GM12878 (cell line): ENCODE results near the gene LBX1. TPM values are rescaled to one million over a fixed set of nuclear protein-coding genes. Genes with fewer than 3 reads are reported as not detected.

Experiments
- ATAC-seq: fragments of 200-7000 bp; cut with Tn5 transposase; 3 replicates; pipeline ENCODE4 v1.9.1; 2020; ENCODE audit warnings: mild to moderate bottlenecking, moderate library complexity
- BruUV-seq: library from RNA; stranded (reverse); fragments of 400-500 nt; replicated peaks from 2 replicates; lab custom pipeline; 2021; lab: Mats Ljungman, UMichigan
- CTCF ChIA-PET: fragments of 300-600 bp; sonication (Branson Sonifier 250); formaldehyde crosslinking; extraction: SDS; loops from one replicate; lab custom pipeline; 2021; ENCODE audit warnings: inconsistent platforms; lab: Yijun Ruan, JAX
- POLR2A ChIA-PET: fragments of 350-600 bp; formaldehyde crosslinking; extraction: SDS; loops from one replicate; lab custom pipeline; 2021; ENCODE audit warnings: inconsistent platforms; lab: Charles Lee
- RAD21 ChIA-PET: fragments of 300-600 bp; sonication (Branson Sonifier 250); formaldehyde crosslinking; loops from one replicate; lab custom pipeline; 2023; ENCODE audit warnings: antibody characterized with exemption; ENCODE audit not compliant: unreplicated experiment; lab: Charles Lee
- SMC1A ChIA-PET: fragments of 300-600 bp; sonication (Branson Sonifier 250); formaldehyde crosslinking; loops from one replicate; lab custom pipeline; 2023; ENCODE audit not compliant: unreplicated experiment, uncharacterized antibody; lab: Charles Lee
- DNase-seq: peaks from one replicate; pipeline ENCODE4 v3.0.0-alpha.2; 2011; ENCODE audit warnings: low read depth, low spot score
- FAIRE-seq: peaks from 3 replicates; lab custom pipeline; 2011; peaks lifted over from hg19 to GRCh38; lab: Jason Lieb, UNC
- H2AFZ ChIP-seq: 2 replicates; pipeline ENCODE4 v1.6.0; 2011; ENCODE audit warnings: low read depth, low read length, control low read depth; ENCODE audit not compliant: control insufficient read depth
- H3K27ac ChIP-seq: 2 replicates; pipeline ENCODE4 v1.5.1; 2011; ENCODE audit warnings: control low read depth; ENCODE audit not compliant: control insufficient read depth, insufficient read depth
- H3K27me3 ChIP-seq, 2 experiments: replicated peaks in 1 of 2; 2 replicates each; pipeline versions ENCODE4 v1.6.0 to v1.6.1; 2011; ENCODE audit warnings: low read length in 1 of 2; ENCODE audit not compliant: control insufficient read depth in 2 of 2, insufficient read depth in 2 of 2
- H3K36me3 ChIP-seq, 2 experiments: 2 replicates each; pipeline ENCODE4 v1.5.1; 2011; ENCODE audit warnings: low read length in 1 of 2; ENCODE audit not compliant: control insufficient read depth in 2 of 2, insufficient read depth in 2 of 2
- H3K4me1 ChIP-seq: 2 replicates; pipeline ENCODE4 v1.6.1; 2011; ENCODE audit warnings: mild to moderate bottlenecking, low read length, moderate library complexity, mixed read lengths; ENCODE audit not compliant: control insufficient read depth, insufficient read depth
- H3K4me2 ChIP-seq: 2 replicates; pipeline ENCODE4 v1.6.0; 2011; ENCODE audit warnings: control low read depth; ENCODE audit not compliant: control insufficient read depth, insufficient read depth
- H3K4me3 ChIP-seq: fragments of 200-600 bp; sonication (generic); 2 replicates; pipeline ENCODE4 v1.5.1; 2016
- H3K79me2 ChIP-seq: 2 replicates; pipeline ENCODE4 v1.6.0; 2011; ENCODE audit warnings: low read length; ENCODE audit not compliant: control insufficient read depth, insufficient read depth
- H3K9ac ChIP-seq: 2 replicates; pipeline ENCODE4 v1.8.0; 2011; ENCODE audit warnings: low read length, control low read depth, mixed read lengths; ENCODE audit not compliant: control insufficient read depth, insufficient read depth
- H3K9me3 ChIP-seq: replicated peaks from 3 replicates; pipeline ENCODE4 v1.5.1; 2011; ENCODE audit warnings: mild to moderate bottlenecking, low read length; ENCODE audit not compliant: control insufficient read depth, insufficient read depth
- H4K20me1 ChIP-seq: 2 replicates; pipeline ENCODE4 v1.6.0; 2011; ENCODE audit not compliant: control insufficient read depth, insufficient read depth
- CEBPZ ChIP-seq: fragments of 150-350 bp; IDR thresholded peaks from 2 replicates; pipeline ENCODE4 v1.6.1; 2016; ENCODE audit warnings: low read depth, low read length
- CTCF ChIP-seq, 3 experiments: IDR thresholded peaks in 2 of 3; conservative IDR thresholded peaks in 1 of 3; 2 replicates each; pipeline ENCODE4 v1.5.1; 2011; ENCODE audit warnings: low read depth in 3 of 3, low read length in 3 of 3, mild to moderate bottlenecking in 3 of 3, control low read depth in 2 of 3, moderate library complexity in 2 of 3, inconsistent platforms in 1 of 3, mixed read lengths in 1 of 3; ENCODE audit not compliant: control insufficient read depth in 2 of 3, insufficient read depth in 1 of 3; ENCODE audit errors: extremely low read depth in 1 of 3
- E4F1 ChIP-seq: fragments of 450-650 bp; IDR thresholded peaks from 2 replicates; pipeline ENCODE4 v1.6.1; 2018; ENCODE audit warnings: borderline replicate concordance, mild to moderate bottlenecking; ENCODE audit not compliant: partially characterized antibody
- ESRRA ChIP-seq: IDR thresholded peaks from 2 replicates; pipeline ENCODE4 v1.6.1; 2012; ENCODE audit warnings: mild to moderate bottlenecking, low read length, improper control_type of control experiment
- NFYB ChIP-seq: IDR thresholded peaks from 2 replicates; pipeline ENCODE4 v1.6.1; 2011; ENCODE audit warnings: low read depth, mild to moderate bottlenecking, low read length, improper control_type of control experiment, moderate library complexity; ENCODE audit not compliant: insufficient read depth
- PAX5 ChIP-seq: IDR thresholded peaks from 2 replicates; pipeline ENCODE4 v1.6.1; 2011; ENCODE audit warnings: low read depth, low read length, borderline replicate concordance
- RAD21 ChIP-seq: IDR thresholded peaks from 2 replicates; pipeline ENCODE4 v1.6.1; 2011; ENCODE audit warnings: mild to moderate bottlenecking, low read depth, low read length, moderate library complexity; ENCODE audit not compliant: insufficient read depth
- SKIL ChIP-seq: fragments of 450-650 bp; IDR thresholded peaks from 2 replicates; pipeline ENCODE4 v1.6.1; 2017; ENCODE audit warnings: mild to moderate bottlenecking, low read depth, inconsistent platforms; ENCODE audit not compliant: poor library complexity, severe bottlenecking
- SRF ChIP-seq, 2 experiments: IDR thresholded peaks; 2 replicates each; pipeline ENCODE4 v1.6.1; 2011; ENCODE audit warnings: low read depth in 2 of 2, low read length in 2 of 2, mild to moderate bottlenecking in 1 of 2, moderate library complexity in 1 of 2
- USF1 ChIP-seq: IDR thresholded peaks from 2 replicates; pipeline ENCODE4 v1.6.1; 2011; ENCODE audit warnings: borderline replicate concordance, low read depth, mild to moderate bottlenecking, moderate library complexity, mixed read lengths, low read length; ENCODE audit not compliant: insufficient read depth; ENCODE audit errors: extremely low read length
- WGBS: methylation state at CpG from one replicate; pipeline ENCODE4 v1.1.6; 2016; ENCODE audit warnings: low lambda C conversion rate; ENCODE audit not compliant: insufficient replicate concordance, insufficient coverage; ENCODE audit errors: missing lambda C conversion rate; 5-methylcytosine and 5-hydroxymethylcytosine counted together
- in situ Hi-C: fragments of 300-500 bp; cut with MboI; formaldehyde crosslinking; loops from 9 replicates; pipeline ENCODE4 v1.14.3; 2018; ENCODE audit warnings: mixed read lengths
- intact Hi-C: fragments of 100-400 bp; cut with micrococcal nuclease; formaldehyde crosslinking; loops from one replicate; pipeline ENCODE4 v1.14.2; 2022; ENCODE audit not compliant: unreplicated experiment
- polyA plus RNA-seq, 11 experiments: library from polyadenylated mRNA; depleted of rRNA in 4 of 11; unstranded in 6 of 11; stranded (reverse) in 5 of 11; fragments of >200 nt; fragmentation: Nextera tagmentation in 4 of 11; fragmentation: Illumina TruSeq in 1 of 11; extraction: Ambion mirVana in 4 of 11; extraction: Trizol in 1 of 11; gene quantifications; 1 replicate in 1 of 11; 2 replicates in 10 of 11; pipeline versions ENCODE4 v1.2.1 to v1.2.3, GENCODE V29; 2011 to 2016; ENCODE audit warnings: inconsistent platforms in 2 of 11, missing spikeins in 2 of 11, low read depth in 1 of 11
- total RNA-seq, 4 experiments: library from RNA; depleted of rRNA in 3 of 4; stranded (reverse); fragments of >200 nt in 3 of 4; fragmentation: Illumina TruSeq in 1 of 4; extraction: Trizol in 1 of 4; gene quantifications; 2 replicates each; pipeline versions ENCODE4 v1.2.1 to v1.2.3, GENCODE V29; 2013 to 2021

The LBX1 gene
- total and polyA plus RNA-seq, 10 of the 15 experiments (the other 5 are each of a cell fraction or from before 2014, with no cell fraction given), result not detected

- Histone ChIP-seq H3K27ac (no peak overlapping the region), H3K79me2 (no peaks in the 10 kb centered on the region), H3K36me3 (no peaks in the 10 kb centered on the region), H2AFZ (no peak overlapping the region), H3K4me1 (no peaks in the 10 kb centered on the region), H4K20me1 (no peaks in the 10 kb centered on the region), H3K4me2 (no peak overlapping the region), H3K9ac (no peak overlapping the region), H3K9me3 (no peaks in the 10 kb centered on the region), H3K4me3 (no peak overlapping the region), H3K27me3 (peaks cover 0 to 2% of the 10 kb centered on the region in 2 experiments; a peak in 1 of 4 replicates)
- RAD21 ChIA-PET, result no interaction called here
- FAIRE-seq (no peak), ATAC-seq (no peak), DNase-seq (no peak)
- in situ Hi-C loops, result no loop called here
- intact Hi-C loops, result no loop called here
- POLR2A ChIA-PET, result no interaction called here
- BruUV-seq, result no TSS peak
- SMC1A ChIA-PET, result no interaction called here
- CTCF ChIA-PET, result interaction anchor here (1.1 kb wide), 1 partner anchor 388 kb away, joined by 3 read pairs; no protein-coding TSS in a partner anchor
- WGBS, result 46% methylated on average over 2 of the region's 2 CpGs
- no peak for TF ChIP-seq USF1
- no peak for TF ChIP-seq E4F1
- no peak for TF ChIP-seq ESRRA
- TF ChIP-seq PAX5, result no peak
- no peak for TF ChIP-seq SRF (IDR thresholded peaks at IDR 0.05; ENCODE audit: low read depth in 2 of 2, low read length in 2 of 2)
- TF ChIP-seq CTCF (IDR thresholded peaks at IDR 0.05 in 2 of 3, conservative IDR thresholded peaks at IDR 0.05 in 1 of 3; ENCODE audit: control insufficient read depth in 2 of 3, extremely low read depth in 1 of 3, insufficient read depth in 1 of 3, low read depth in 3 of 3, low read length in 3 of 3), result no peak
- TF ChIP-seq RAD21, result no peak
- TF ChIP-seq CEBPZ, result no peak
- no peak for TF ChIP-seq SKIL
- no peak for TF ChIP-seq NFYB
These were observed 46.3 kb downstream of the LBX1 start for GRCh38 chr10:101182936-101183335.
